Measurements from ENCODE around the gene KTI12. TPM values are rescaled to one million over a fixed set of nuclear protein-coding genes. Genes with fewer than 3 reads are reported as not detected.
"Not testable (repeated sequence)": the region's sequence is repeated elsewhere in the genome, so short reads cannot be mapped to it uniquely, and the experiment has no call there.

The KTI12 gene
- 6.8 and 8.2 TPM in 2 replicates for total RNA-seq (2014; rRNA removed; shearing (Covaris generic))

DNA sequence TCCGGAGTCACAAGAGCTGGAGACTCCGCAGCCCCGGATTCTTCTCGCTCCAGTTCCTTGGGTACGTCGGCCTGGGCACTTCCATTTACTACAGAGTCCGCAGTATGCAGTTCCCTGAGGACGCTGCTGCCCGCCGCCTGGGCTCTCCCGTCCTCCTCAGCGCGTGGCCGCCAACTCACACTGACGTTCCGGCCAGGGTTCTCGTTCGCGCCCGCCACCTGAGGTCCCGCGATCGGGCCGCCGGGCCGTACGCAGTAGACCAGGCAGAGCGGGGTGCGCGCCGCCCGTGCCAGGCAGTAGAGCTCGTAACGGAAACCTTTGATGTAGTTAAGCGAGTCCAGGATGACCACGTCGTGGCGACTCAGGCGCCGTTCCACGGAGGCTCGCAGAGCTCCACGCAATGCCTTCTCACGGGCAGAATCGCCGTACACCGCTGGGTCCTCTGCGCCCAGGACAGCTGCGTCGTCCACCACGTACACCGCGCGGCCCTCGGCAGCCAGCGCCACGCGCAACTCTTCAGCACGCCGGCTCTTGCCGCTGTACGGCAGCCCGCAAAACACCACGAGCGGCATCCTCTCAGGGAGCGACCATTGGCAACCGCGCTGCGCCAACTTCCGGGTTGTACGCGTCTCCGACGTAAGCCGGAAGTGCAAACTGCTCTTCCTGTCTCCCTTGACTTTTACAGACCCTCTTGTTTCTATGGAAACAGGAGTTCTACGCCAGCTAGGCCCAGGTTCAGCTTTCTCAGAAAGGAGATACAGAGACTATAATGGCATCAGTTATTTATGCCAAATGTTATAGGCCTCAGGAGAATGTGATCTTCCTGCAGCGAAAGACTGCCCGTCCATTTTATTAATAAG lies at the start of gene KTI12:
TSS of gene KTI12 (minus strand) at position 621 of the 860 bp plus-strand sequence. CDS start at position 572, 49 bp downstream.
- DNase-seq (ENCODE audit: low spot score), result peak; percentile 74

DNA sequence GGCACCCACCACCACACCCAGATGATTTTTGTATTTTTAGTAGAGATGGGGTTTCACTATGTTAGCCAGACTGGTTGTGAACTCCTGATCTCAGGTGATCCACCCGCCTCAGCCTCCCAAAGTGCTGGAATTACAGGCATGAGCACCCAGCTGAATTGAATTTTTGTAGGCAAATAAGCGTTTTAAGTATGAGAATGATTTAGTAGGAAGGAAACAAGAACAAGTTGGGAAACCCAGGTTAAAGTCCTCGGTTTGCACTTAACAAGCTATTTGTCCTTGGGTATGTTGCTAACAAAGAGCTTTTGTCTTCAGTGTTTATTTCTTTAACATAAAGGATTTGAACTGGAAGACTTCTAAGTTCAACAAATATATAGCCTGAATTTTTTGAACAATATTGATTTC lies 46.4 kb upstream of the KTI12 start:
- no peak for DNase-seq (ENCODE audit: low spot score)

DNA sequence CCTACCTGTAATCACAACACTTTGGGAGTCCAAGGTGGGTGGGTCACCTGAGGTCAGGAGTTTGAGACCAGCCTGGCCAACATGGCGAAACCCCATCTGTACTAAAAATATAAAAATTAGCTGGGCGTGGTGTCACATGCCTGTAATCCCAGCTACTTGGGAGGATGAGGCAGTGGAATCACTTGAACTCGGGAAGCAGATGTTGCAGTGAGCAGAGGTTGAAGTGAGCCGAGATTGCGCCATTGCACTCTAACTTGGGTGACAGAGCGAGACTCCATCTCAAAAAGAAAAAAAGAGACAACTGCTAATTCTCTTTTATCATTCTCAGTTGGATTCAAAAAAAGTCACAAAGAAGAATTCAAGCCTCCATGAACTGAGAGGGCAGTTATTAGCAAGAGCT lies 43.7 kb upstream of the KTI12 start:
- DNase-seq (ENCODE audit: low spot score), result not testable (repeated sequence)

DNA sequence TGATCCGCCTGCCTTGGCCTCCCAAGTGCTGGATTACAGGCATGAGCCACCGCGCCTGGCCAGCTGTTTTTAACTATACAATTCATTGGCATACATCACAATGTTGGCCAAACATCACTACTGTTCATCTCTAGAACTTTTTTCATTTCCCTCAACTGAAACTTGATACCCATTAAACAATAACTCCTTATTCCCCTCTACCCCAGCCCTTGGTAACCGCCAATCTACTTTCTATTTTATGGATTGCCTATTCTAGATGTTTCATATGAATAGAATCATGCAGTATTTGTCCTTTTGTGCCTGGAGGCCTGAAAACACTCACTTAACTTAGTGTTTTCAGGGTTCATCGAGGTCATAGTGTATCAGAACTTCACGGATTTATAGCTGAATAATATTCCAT lies 38.7 kb upstream of the KTI12 start:
- no peak for DNase-seq (ENCODE audit: low spot score)

DNA sequence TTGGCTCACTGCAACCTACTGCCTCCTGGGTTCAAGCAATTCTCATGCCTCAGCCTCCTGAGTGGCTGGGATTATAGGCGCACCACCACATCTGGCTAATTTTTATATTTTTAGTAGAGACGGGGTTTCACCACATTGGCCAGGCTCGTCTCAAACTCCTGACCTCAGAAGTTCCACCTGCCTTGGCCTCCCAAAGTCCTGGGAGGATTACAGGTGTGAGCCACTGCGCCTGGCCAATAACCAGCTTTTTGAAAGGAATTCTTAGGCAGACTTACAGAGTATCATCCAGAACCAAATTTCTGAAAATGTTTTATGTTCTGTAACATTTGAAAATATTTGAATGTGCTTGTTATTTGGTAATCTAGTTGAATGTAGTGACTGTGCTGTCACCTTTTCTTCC lies 37.1 kb upstream of the KTI12 start:
- DNase-seq (ENCODE audit: low spot score), result no peak

- no peak for DNase-seq (ENCODE audit: low spot score)
Measured at GRCh38 chr1:52063192-52063591, 29.6 kb upstream of the KTI12 start.

DNA sequence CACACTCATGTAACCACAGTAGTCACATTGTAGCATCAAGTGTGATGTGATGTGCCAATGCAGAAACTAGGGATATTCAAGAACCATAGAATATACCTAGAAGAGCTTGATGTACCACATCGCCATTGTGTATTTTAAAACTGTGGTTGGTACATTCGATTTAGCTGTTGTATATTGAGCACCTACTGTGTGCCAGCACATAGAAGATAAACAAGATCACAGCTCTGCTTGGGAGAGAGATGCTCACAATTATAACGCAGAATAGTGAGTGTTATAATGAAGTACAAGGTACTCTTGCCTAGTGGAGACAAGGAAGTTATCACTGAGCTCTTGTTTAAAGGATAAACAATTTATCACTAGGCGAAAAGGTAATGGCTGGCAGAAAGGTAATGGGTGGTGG lies 27.2 kb upstream of the KTI12 start:
- DNase-seq (ENCODE audit: low spot score), result no peak

DNA sequence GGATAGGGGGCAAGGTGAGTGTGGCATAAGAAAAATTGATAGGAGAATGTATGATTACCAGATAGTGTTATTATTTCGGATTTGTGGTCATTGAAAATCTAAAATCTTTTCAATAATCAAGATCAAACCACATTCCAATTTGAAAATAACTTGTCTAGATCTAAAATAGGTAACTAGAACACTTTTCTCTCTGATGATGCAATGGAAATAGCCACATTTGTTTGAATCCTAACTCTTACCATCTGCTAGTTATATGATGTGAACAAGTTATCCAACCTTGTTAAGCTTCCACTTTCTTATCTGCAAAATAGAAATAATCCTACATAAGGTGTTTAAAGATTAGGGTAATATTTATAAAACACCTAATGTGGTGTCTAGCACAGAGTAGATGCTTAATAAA lies 26.3 kb upstream of the KTI12 start:
- DNase-seq (ENCODE audit: low spot score), result no peak

- DNase-seq (ENCODE audit: low spot score), result peak; percentile 34
Measured at GRCh38 chr1:52059321-52059720, 25.7 kb upstream of the KTI12 start.

- DNase-seq (ENCODE audit: low spot score), result no peak
Measured at GRCh38 chr1:52057876-52058415, 24.3 kb upstream of the KTI12 start.

DNA sequence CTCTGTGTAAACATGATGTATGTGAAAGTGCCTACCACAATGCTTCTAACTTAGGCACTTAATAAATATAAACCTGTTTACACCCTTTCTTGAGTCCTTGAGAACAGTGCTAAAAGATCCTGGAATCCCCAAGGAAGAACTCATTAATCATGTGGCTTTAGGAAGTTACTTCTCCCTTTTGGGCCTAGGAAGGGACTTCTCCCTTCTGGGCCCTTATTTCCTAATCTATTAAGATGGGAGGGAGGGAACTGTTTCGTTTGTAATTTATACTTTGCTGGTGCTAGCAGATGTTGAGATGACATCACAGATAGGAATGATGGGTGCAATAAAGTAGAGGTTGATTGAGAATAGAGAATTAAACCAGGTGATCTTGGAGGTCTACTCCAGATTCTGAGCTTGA lies 23.6 kb upstream of the KTI12 start:
- no peak for DNase-seq (ENCODE audit: low spot score)

DNA sequence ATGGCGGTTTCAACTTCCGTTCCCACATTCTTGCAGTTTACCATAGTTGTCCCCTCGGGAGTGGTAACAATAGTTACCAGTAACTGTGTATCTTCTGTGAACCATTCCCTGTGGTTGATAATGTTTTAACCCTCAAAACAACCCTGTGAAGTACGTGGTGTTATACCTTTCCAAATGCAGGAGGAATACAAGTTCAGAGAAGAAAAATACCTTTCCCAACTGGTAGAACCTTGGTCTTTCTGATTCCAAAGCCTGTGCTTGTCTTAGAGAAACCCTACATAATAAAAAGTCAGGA lies 23.3 kb upstream of the KTI12 start:
- DNase-seq (ENCODE audit: low spot score), result no peak

DNA sequence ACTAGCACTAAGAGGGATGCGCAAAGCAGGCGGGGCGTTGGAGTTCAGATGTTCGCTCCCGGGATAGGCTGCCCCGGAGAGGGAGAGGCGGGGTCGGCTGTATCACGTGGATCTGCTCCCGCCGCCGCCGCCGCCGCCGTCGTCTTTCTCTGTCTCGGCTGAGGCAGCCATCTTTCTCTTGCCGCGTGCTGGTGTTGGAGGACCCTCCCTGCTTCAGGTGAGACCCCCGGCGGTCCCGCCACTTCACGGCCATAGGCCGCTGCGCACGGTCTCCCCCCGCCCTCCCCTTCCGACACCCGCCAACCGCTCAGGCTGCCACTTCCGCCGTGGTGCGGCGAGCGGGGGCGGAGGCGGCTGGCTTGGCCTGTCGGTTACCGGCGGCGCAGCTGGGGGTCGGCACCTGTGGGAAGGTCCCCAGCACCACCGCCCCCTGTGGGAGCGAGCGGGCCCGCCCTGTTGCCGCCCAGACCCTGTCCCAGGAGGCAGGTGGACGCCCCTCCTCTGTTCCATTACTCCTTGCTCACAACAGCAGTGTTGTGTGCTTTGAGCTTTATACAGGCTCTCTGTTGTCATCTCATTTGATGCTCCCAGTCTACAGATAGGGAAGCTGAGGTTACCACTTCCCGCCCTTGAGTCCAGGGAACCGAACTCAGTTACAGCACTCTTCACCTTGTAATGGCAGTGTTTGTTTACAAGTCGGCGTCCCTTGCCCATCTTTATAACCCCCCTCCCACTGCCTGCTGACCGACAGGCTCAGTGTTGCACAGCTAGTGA lies 22.7 kb upstream of the KTI12 start, which contains the start of gene BTF3L4:
TSS of gene BTF3L4 (plus strand) at position 133 of the 774 bp plus-strand sequence. CDS start 3,553 bp downstream, outside the sequence.
- peak; percentile 89 for DNase-seq (ENCODE audit: low spot score)

DNA sequence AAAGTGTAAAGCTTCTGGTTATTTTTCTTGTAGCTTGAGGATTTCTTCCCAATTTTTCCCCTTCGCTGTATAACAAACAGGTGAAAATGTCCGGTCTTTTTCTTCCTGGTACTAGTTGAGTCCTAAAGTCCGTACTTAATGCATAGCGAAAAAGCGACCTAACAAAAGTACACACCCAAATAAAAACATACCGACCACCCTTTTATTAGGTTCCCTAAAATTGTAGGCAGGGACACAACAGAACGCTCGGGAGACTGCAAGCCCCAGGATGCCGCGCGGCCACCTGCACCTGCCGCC lies 22.2 kb upstream of the KTI12 start:
- DNase-seq (ENCODE audit: low spot score), result no peak

DNA sequence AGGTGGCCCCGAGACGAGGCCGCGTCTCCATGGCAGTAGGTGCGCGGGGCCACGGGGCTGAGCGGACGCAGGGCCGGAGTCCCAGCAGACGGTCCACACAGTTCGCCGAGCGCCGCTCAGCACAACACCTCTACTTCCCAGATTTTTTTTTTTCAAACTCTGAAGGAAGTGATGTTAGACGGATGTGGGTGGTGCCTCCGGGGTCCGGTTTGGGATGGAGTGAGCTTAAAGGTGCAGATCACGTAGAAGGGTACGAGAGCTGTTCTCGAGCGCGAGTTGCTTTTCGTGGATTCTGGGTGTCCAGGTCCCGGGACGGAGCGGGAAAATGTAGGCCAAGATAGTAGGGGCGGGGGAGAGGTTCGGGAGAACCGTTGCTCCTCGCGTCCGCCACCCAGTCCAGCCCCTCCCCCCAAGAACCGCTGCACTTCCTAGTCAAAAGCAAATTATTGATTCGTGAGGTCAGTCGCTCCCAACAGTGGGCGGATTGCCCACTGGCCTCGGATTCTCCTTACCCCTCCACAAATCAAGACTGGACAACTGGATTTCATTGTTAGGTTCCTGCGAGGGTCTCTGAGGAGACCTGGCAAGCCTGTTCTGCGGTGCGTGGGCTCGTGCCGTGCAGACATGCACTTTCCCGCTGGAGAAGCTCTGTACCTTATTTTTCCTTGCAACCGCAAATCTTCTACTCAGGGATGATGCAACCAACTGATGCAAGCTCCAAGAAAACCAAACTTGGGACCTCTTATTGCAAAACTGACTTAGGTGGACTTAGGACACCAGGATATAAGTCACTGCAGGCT lies 21.7 kb upstream of the KTI12 start, which contains the start of gene TXNDC12:
TSS of gene TXNDC12 (minus strand) at position 126 of the 800 bp plus-strand sequence. CDS start at position 31, 95 bp downstream.
- DNase-seq (ENCODE audit: low spot score), result peak; percentile 82

DNA sequence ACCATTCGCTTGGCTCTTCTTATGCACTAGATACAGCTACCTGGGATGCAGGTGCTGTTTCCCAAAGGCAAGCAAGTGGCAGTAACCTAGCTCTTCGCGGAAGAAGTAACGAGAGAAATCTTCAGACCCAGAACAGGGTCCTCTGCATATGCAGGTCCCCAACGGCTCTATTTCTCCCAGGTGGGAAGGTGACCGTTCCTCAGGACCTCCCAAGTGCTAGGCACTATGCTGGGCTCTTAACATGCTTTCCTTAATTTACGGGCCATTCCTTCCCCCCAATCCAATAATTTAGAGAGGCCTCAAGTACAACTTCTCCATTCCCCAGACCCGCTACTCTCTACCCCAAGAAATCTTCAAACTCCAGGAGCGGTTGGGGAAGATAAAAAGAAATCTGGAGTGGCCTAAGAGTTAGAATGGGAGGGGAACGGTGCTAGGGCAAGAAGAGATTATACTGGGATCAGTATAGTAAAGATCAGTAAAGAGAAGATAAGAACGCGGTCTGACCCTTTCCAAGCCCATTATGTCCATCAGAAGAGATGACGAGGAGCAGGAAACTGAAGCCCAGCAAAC lies 21.0 kb upstream of the KTI12 start:
- no peak for DNase-seq (ENCODE audit: low spot score)

DNA sequence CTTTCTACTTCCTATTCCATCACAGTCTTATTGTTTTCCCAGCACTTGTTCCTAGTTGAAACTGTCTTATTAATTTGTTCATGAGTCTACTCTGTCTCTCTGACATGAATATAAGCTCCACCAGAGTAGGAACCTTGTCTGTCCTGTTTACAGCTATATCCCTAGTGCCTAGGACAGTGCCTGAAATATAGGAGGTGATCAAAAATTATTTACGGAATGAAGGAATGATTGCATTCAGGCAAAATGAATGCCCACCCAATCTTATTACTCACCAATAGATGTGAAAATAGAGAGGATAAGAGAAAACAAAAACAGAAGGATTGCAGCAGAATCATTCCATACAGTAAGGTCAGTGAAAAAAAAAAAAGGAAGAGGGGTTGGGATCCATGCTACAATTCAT lies 20.3 kb upstream of the KTI12 start:
- DNase-seq (ENCODE audit: low spot score), result no peak

DNA sequence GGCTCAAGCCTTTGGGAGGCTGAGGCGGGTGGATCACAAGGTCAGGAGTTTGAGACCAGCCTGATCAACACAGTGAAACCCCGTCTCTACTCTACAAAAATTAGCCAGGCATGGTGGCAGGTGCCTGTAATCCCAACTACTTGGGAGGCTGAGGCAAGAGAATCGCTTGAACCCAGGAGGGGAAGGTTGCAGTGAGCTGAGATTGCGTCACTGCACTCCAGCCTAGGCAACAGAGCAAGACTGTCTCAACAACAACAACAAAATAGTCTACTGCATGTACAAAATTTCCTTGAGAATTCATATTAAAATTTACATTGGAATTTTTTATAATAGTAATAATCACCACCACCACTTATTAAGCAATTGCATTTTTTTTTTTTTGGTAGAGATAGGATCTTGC lies 15.7 kb upstream of the KTI12 start:
- DNase-seq (ENCODE audit: low spot score), result not testable (repeated sequence)

- not testable (repeated sequence) for DNase-seq (ENCODE audit: low spot score)
Measured at GRCh38 chr1:52045666-52046195, 12.1 kb upstream of the KTI12 start.

DNA sequence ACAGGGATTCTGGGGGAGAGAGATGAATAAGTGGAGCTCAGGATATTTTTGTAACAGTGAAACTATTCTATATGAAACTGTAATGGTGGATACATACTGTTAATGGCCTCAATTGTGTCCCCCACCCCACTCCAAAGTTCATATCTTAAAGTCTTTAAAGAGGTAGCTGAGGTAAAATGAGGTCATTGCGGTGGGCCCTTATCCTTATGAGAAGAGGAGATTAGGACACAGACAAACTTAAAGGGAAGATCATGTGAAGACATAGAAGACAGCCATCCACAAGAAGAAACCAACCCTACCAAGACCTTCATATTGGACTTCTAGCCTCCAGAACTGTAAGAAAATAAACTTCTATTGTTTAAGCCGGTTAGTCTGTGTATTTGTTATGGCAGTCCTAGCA lies 11.6 kb upstream of the KTI12 start:
- no peak for DNase-seq (ENCODE audit: low spot score)

- DNase-seq (ENCODE audit: low spot score), result no peak
Measured at GRCh38 chr1:52041551-52042185, 8.1 kb upstream of the KTI12 start.
